Measurements from ENCODE around the gene COPS7B. TPM values are rescaled to one million over a fixed set of nuclear protein-coding genes. Genes with fewer than 3 reads are reported as not detected.

The COPS7B gene
- total RNA-seq, 2 donors from 2014 or later, result 12.2 to 14.9 TPM

DNA sequence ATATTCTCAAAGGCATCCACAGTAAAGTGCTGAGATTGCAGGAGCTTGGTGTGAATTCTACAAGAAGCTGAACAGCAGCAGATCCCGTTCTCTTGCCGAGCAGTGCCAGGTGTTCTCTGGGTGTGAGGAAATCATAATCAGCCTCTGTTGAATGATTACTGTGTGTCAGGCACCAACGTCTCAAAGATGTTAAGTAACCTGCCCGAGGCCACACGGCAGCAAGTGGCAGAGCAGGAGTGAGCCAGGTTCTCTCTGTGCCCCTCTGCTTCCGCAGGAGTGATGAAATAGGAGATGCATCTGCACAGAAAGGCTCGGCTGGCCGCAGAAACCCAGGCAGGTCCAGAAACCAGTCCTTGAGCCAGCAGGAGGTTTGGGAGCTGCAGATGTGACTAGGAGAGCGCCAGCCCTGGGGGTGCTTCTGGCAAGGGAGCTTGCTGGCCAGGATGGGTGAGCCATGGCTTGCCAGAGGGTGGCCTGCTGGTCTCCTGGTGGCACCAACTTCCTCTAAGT, 68.4 kb downstream of the COPS7B start:
- Histone ChIP-seq H3K4me1 (no peaks in the 10 kb centered on the region), H3K36me3 (no peaks in the 10 kb centered on the region), H3K27me3 (no peaks in the 10 kb centered on the region), H3K27ac (no peak overlapping the region), H3K4me3 (no peak overlapping the region), H3K9me3 (no peaks in the 10 kb centered on the region)
- no peak for DNase-seq (ENCODE audit: low spot score)
- TF ChIP-seq, protein P1, sequence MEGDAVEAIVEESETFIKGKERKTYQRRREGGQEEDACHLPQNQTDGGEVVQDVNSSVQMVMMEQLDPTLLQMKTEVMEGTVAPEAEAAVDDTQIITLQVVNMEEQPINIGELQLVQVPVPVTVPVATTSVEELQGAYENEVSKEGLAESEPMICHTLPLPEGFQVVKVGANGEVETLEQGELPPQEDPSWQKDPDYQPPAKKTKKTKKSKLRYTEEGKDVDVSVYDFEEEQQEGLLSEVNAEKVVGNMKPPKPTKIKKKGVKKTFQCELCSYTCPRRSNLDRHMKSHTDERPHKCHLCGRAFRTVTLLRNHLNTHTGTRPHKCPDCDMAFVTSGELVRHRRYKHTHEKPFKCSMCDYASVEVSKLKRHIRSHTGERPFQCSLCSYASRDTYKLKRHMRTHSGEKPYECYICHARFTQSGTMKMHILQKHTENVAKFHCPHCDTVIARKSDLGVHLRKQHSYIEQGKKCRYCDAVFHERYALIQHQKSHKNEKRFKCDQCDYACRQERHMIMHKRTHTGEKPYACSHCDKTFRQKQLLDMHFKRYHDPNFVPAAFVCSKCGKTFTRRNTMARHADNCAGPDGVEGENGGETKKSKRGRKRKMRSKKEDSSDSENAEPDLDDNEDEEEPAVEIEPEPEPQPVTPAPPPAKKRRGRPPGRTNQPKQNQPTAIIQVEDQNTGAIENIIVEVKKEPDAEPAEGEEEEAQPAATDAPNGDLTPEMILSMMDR (IDR thresholded peaks at IDR 0.05), result no peak

DNA sequence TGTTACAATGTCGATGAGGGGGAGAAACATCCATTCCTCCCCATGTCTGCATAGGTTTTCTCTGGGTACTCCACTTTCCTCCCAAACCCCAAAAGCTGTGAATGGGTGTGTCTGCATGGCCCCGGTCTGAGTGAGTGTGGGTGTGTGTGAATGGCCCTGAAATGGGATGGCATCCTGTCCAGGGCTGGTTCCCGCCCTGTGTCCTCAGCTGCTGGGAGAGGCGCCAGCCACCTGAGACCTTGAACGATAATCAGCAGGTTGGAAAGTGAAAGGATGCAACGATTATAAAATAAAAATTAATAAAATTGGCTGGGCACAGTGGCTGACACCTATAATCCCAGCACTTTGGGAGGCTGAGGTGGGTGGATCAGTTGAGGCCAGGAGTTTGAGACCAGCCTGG, 70.7 kb downstream of the COPS7B start:
- Histone ChIP-seq H3K27ac (no peak overlapping the region), H3K4me3 (no peak overlapping the region), H3K9me3 (no peaks in the 10 kb centered on the region), H3K36me3 (no peaks in the 10 kb centered on the region), H3K27me3 (no peaks in the 10 kb centered on the region), H3K4me1 (no peaks in the 10 kb centered on the region)
- TF ChIP-seq, protein P1 (IDR thresholded peaks at IDR 0.05), result no peak
- DNase-seq (ENCODE audit: low spot score), result no peak

Other genes with a start within 250 kb of the COPS7B start
- gene TEX44, start 193.6 kb upstream of the COPS7B start, total RNA-seq, result not detected
- 100 to 1,000 TPM; 234 to 430 TPM for gene PTMA, start 77.9 kb upstream of the COPS7B start, total RNA-seq
- 10 to 100 TPM; 17.5 to 20.3 TPM for gene PDE6D, start 5.2 kb upstream of the COPS7B start, total RNA-seq
- 1 to 10 TPM in 1 of 2 donors, under 1 TPM in 1; 0.82 to 1.1 TPM for gene NPPC, start 140.0 kb downstream of the COPS7B start, total RNA-seq
- gene DIS3L2, start 175.3 kb downstream of the COPS7B start, total RNA-seq, result 10 to 100 TPM; 19.6 to 22.1 TPM

Measured in right atrium auricular region (tissue), 2 donors.